Ishikawa (cell line): ENCODE measurements around the gene SOST.

Experiments
- CEBPB ChIP-seq: IDR thresholded peaks from 2 replicates; pipeline ENCODE4 v1.6.1; 2012
- CREB1 ChIP-seq: IDR thresholded peaks from 2 replicates; pipeline ENCODE4 v1.6.1; 2012; ENCODE audit warnings: low read depth
- EGR1 ChIP-seq: IDR thresholded peaks from 2 replicates; pipeline ENCODE4 v1.6.1; 2012
- EP300 ChIP-seq: IDR thresholded peaks from 2 replicates; pipeline ENCODE4 v1.6.1; 2012; ENCODE audit warnings: borderline replicate concordance
- FOXM1 ChIP-seq: IDR thresholded peaks from 2 replicates; pipeline ENCODE4 v1.6.1; 2012; ENCODE audit warnings: low read depth, borderline replicate concordance
- NFIC ChIP-seq: IDR thresholded peaks from 2 replicates; pipeline ENCODE4 v1.6.1; 2012
- RAD21 ChIP-seq: IDR thresholded peaks from 2 replicates; pipeline ENCODE4 v1.6.1; 2012; ENCODE audit warnings: low read depth
- REST ChIP-seq: IDR thresholded peaks from 2 replicates; pipeline ENCODE4 v1.6.1; 2012; ENCODE audit warnings: low read depth, mild to moderate bottlenecking
- TAF1 ChIP-seq: IDR thresholded peaks from 2 replicates; pipeline ENCODE4 v1.6.1; 2012; ENCODE audit warnings: low read depth, mild to moderate bottlenecking
- TCF12 ChIP-seq: IDR thresholded peaks from 2 replicates; pipeline ENCODE4 v1.6.1; 2012; ENCODE audit warnings: low read depth
- TEAD4 ChIP-seq: IDR thresholded peaks from 2 replicates; pipeline ENCODE4 v1.6.1; 2012
- YY1 ChIP-seq: IDR thresholded peaks from 2 replicates; pipeline ENCODE4 v1.6.1; 2012; ENCODE audit warnings: low read depth
- ZBTB7A ChIP-seq: IDR thresholded peaks from 2 replicates; pipeline ENCODE4 v1.6.1; 2012; ENCODE audit warnings: low read depth
- TF ChIP-seq, protein P1 (sequence below): IDR thresholded peaks from 2 replicates; pipeline ENCODE4 v1.6.1; 2012
- TF ChIP-seq, protein P2 (sequence below): IDR thresholded peaks from 2 replicates; pipeline ENCODE4 v1.6.1; 2012

Gene SOST

GRCh38 chr17:43787728-43788127, 29.1 kb upstream of the SOST start:
- TF ChIP-seq REST: no peak
- no peak for TF ChIP-seq FOXM1
- TF ChIP-seq YY1: no peak
- TF ChIP-seq TAF1: no peak
- TF ChIP-seq TEAD4: no peak
- 0 out of 2 replicates have a peak, but pooled peaks have one; percentile 16 for TF ChIP-seq CEBPB
- TF ChIP-seq NFIC: no peak

- TF ChIP-seq CREB1 (no peak), REST (no peak), TEAD4 (no peak), EP300 (no peak), YY1 (no peak), ZBTB7A (no peak), TAF1 (no peak), RAD21 (no peak), TCF12 (no peak), FOXM1 (no peak), CEBPB (no peak), EGR1 (no peak)
- TF ChIP-seq, protein P1, sequence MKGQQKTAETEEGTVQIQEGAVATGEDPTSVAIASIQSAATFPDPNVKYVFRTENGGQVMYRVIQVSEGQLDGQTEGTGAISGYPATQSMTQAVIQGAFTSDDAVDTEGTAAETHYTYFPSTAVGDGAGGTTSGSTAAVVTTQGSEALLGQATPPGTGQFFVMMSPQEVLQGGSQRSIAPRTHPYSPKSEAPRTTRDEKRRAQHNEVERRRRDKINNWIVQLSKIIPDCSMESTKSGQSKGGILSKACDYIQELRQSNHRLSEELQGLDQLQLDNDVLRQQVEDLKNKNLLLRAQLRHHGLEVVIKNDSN: no peak
Measured at GRCh38 chr17:43784628-43785101, 26.1 kb upstream of the SOST start.

- TF ChIP-seq TCF12: no peak
Measured at GRCh38 chr17:43784068-43784467, 25.5 kb upstream of the SOST start.

- TF ChIP-seq TEAD4 (no peak), CEBPB (no peak), REST (no peak), EGR1 (no peak), EP300 (no peak), YY1 (no peak), CREB1 (no peak)
- TF ChIP-seq, protein P2, sequence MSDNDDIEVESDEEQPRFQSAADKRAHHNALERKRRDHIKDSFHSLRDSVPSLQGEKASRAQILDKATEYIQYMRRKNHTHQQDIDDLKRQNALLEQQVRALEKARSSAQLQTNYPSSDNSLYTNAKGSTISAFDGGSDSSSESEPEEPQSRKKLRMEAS: no peak
- TF ChIP-seq, protein P1: no peak
Measured at GRCh38 chr17:43782913-43783680, 24.5 kb upstream of the SOST start.

GRCh38 chr17:43780135-43780534, 21.5 kb upstream of the SOST start, which contains the start of gene CFAP97D1:
Gene CFAP97D1, plus strand, starts transcription at chr17:43780435. Its CDS starts 28 bp downstream, at chr17:43780463.
- TF ChIP-seq REST (no peak), CEBPB (no peak), CREB1 (no peak)
- TF ChIP-seq, protein P1: no peak
